HG03039 (cell line): ENCODE data around the gene NTF3.

Experiments used
- ATAC-seq: cut with Tn5 transposase; IDR thresholded peaks from one replicate; pipeline ENCODE4 v1.9.1; 2021; ENCODE audit warnings: mild to moderate bottlenecking, moderate library complexity; ENCODE audit not compliant: unreplicated experiment

Gene NTF3

GRCh38 chr12:5485454-5485853, 53.5 kb downstream of the NTF3 start:
- ATAC-seq, result no peak

- no peak for ATAC-seq
These were observed 55.2 kb downstream of the NTF3 start for GRCh38 chr12:5487076-5487475.

DNA sequence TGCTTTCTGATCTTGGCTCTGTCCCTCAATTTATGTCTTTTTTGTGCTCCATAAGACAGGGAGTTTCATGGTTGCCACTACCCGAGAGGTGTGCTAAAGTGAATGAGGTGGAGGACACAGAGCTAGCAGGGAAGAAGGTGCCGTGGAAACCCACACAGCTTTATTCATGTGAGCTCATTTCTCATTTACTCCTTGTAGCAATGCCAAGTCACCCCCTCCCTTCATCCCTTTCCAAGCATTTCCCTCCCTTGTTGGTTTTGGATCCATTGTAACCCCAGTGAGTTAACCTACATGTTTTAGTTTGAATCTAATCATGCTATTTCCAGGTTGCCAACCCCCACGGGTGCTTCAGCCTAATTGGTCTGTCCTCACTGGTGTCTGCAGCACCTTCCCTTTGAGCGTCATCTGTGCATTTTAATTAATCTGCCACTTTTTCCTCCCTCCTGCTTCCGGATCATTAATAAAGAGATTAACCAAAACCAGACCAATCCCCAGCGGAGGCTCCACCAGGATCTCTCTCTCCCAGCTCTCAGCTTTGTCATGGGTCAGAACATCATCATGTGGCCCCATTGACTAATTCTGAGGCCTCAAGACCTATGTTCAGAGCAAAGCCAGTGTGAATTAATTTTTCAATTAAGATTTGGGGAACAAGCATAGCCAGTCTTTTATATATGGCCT, 56.2 kb downstream of the NTF3 start:
- ATAC-seq, result no peak

- ATAC-seq, result no peak
These were observed 56.7 kb downstream of the NTF3 start for GRCh38 chr12:5488626-5488955.

- ATAC-seq, result no peak
These were observed 57.1 kb downstream of the NTF3 start for GRCh38 chr12:5489017-5489416.

GRCh38 chr12:5489760-5490406, 58.0 kb downstream of the NTF3 start:
- ATAC-seq, result no peak

DNA sequence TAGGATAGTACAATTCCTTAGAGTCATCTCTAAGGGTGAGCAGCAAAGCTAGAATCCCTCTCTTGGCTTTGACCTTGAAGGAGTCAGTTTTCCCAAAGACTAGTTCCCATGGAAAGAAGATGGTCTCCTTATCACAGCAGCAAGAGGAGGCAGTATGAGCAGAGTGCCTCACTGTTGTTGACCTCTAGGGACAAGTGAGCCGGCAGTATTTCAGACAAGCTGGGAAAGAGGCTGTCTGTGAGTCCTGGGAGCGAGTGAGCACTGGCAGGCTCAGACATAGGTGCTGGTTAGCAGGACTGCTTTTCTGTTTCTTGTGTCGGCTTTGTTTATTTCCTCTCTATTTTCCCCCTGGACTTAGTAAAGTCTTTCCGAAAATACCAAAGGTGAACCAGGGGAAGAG, 60.7 kb downstream of the NTF3 start:
- no peak for ATAC-seq

DNA sequence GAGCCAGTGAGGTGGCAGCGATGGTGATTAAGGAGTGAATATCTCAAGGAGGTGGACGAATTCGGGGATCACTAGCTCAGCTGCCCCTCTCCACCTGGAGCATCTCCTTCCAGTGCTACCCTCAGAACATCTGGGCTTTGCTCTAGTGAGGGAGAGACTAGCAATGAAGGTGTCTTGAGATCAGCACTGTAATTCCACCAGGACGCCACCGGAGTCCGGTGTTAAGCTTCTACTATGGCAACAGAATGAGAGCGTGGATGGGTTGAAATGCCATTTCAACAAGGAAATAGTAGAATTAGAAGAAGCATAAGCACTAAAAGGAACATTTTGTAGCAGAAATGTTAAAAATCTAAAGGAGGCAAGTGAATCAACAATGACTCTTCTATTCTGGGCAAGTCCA, 61.1 kb downstream of the NTF3 start:
- no peak for ATAC-seq

DNA sequence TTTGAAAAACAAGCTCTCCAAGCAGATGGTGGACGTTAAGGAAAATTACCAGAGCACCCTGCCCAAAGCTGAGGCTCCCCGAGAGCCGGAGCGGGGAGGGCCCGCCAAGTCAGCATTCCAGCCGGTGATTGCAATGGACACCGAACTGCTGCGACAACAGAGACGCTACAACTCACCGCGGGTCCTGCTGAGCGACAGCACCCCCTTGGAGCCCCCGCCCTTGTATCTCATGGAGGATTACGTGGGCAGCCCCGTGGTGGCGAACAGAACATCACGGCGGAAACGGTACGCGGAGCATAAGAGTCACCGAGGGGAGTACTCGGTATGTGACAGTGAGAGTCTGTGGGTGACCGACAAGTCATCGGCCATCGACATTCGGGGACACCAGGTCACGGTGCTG, 62.4 kb downstream of the NTF3 start:
- no peak for ATAC-seq

- ATAC-seq, result no peak
These were observed 65.6 kb downstream of the NTF3 start for GRCh38 chr12:5497329-5498053.

GRCh38 chr12:5498076-5498475, 66.2 kb downstream of the NTF3 start:
- no peak for ATAC-seq

DNA sequence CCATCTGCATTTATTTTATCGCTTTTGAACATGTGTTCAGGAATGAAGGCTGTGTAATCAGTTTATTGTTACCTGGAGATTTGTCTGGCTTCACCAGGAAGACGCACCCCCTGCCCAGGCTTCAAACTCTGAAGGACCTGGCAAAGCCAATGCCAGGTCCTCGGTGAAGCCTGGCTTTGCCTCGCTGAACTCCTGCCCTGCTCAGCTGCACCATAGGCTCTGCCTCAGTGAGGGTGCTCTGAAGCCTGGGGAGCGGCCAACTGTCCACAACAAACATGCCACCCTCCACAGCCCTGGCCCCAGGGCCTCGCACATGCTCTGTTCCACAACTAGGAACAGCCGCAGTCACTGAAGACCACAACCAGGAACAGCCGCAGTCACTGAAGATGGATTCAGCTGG, 66.9 kb downstream of the NTF3 start:
- no peak for ATAC-seq

GRCh38 chr12:5499566-5500330, 67.8 kb downstream of the NTF3 start:
- ATAC-seq, result no peak

- ATAC-seq, result no peak
These were observed 68.4 kb downstream of the NTF3 start for GRCh38 chr12:5500331-5500659.

DNA sequence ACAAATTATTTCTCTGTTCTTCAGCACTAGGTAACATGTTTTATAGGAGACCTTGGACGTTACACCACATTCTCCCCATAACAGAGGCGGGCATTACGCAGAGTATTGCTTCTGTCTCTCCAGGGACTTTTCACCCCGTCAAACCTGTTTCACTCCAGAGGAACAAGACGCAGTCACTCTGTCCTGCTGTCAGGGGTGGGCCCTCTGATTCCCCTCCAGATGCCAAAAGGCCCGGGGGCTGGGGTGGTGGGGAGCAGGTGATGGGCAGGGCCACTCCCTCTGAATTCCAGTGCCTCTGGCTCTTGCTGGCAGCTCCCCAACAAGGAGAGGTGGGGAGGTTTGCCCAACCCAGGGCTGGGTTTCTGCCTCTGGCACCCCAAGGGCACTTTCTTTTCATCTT, 71.9 kb downstream of the NTF3 start:
- ATAC-seq, result no peak

- ATAC-seq, result no peak
These were observed 73.2 kb downstream of the NTF3 start for GRCh38 chr12:5505116-5505515.

DNA sequence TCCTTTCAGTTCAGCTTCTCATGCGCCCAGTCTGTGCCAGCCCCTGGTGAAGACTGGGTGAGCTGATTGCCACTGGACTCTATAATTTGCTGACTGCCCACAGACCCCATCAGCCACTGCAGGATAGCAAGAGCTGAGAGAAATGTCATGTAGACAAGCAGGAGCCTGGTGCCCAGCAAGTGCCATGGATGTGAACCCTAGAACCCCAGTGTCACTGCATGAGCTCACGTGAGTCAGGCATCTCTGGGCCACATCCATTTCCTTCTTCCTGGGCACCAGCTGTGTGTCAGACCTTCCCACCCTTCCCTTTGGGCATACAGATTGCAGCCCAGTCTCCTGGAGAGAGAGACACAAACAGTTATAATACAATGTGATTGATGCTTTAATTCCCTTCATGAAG, 73.8 kb downstream of the NTF3 start:
- ATAC-seq, result no peak

- no peak for ATAC-seq
These were observed 74.4 kb downstream of the NTF3 start for GRCh38 chr12:5506295-5506694.

DNA sequence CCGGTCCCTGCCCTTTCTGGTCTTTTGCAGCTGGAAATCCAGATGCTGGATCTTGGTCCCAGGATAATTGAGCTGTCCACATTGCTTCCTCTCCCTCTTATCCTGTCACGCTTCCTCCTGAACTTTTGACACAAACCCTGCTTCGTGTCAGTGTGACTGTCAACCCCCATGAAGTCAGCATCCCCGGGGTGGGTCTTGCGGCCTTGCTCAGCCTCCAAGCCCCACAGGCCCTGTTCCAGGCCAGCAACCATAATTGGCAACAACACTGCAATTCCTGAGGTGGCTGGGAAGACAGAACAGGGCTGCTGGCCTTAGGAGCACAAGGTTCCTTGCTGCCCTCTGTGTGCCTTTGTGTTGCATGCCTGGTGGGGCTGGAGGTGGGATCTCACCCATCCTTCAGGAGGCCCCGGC, 74.9 kb downstream of the NTF3 start:
- ATAC-seq, result no peak

DNA sequence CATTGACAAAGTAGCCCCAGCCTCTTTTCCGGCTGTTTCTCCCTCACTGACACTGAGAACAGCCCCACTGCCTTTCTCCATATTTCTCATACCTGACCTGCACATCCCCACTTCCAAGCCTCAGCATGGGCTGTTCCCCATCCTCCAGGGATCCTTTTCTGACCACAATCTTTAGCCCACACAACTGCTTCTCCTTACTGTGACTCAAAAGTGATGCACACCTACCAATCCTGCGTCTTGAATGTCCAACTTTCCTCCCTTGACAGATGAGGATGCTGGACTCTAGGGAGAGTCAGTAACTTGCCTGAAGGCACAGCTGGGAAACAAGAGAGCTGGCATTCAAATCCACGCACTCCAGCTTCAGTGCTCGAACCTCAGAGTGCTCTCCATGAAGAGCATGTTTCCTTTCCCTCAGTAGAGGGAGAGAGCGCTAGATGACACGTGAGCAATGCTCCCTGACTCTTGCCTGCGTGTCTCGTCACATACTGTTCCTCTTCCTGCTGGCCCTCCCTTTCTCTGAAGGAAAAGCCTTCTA, 75.6 kb downstream of the NTF3 start:
- no peak for ATAC-seq

GRCh38 chr12:5507944-5508343, 76.0 kb downstream of the NTF3 start:
- no peak for ATAC-seq

DNA sequence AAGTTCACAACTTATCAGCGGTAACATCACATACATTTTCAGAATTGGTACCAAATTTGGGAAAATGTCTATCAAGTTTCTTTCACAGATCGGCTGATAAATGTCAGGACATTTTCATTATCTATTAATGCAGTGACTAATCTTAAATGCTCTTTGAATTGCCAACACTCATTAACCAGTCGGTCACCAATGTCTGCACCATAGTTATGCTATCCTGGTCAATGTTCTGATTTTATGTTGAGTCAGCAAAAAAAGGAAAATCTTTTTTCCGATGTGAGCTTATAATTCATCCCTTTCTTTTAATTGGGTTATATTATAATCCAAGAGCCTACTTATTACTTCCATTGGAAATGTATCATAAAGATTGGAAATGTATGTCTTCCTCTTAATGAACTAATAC, 77.2 kb downstream of the NTF3 start:
- ATAC-seq, result no peak
